Glomerular visceral epithelial cell (primary cell): ENCODE results near the gene MRPL16.
"Not testable (repeated sequence)": the region's sequence is repeated elsewhere in the genome, so short reads cannot be mapped to it uniquely, and the experiment has no call there.

ENCODE experiments used
- DNase-seq: peaks from one replicate; pipeline ENCODE4 v3.0.0-alpha.2; 2016; ENCODE audit errors: extremely low spot score

MRPL16 gene

GRCh38 chr11:59810189-59810910, at the start of gene MRPL16:
TSS of gene MRPL16 (minus strand) at chr11:59810778. CDS start at chr11:59810658, 120 bp downstream.
- peak; percentile 91 for DNase-seq

DNA sequence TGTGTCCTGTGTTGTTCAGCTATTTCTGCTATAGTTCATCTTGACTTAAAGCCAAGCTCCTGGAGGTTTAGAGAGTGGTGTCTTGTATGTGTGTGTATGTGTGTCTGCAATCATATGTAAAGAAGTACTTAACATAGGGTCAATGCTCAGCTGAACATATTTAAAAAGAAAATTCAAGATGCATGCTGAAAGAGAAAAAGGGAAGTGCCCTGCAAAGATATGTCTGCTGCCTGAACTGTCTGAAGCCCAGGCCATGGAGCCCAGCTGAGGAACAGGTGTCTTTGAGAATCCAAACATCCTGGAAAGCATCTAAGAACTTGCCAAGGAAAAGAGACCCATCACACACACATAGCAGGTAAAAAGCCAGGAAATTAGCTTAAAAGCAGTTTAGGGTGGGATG, 49.1 kb upstream of the MRPL16 start:
- no peak for DNase-seq

DNA sequence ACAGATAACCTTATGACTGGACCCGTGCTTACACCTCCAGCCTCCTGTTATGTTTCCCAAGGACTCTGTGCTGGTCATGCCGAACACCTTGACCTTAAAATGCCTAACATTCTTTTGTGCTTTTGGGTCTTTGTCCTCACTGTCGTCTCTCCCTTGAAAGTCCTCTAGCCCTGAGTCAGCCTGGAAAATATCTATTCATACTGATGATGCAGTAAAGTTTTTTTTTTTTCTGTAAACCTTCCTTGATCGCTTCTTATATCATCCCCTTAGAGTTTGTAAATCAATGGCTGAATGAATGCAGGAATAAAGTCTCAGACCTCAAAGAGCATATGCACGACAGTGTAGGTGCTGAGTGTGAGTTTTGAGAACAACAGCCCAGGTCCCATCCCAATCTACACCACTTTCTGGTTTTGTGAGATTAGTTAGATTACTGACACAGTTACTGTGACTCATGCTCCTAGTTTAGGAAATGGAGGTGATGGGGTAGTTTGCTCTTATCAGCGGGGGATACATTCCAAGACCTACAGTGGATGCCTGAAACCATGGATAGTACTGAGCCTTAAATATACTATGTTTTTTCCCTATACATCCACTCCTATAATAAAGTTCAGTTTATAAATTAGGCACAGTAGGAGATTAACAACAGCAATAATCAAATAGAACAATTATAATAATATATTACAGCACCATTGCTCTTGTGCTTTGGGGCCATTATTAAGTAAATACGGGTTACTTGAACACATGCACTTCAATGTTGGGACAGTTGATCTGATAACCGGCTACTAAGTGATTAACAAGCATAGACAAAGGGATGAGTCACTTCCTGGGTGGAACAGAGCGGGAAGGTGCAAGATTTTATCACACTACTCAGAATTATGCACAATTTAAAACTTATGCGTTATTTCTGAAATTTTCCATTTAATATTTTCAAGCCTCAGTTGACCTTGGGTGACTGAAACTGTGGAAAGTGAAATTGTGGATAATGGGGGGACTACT, 47.2 kb upstream of the MRPL16 start:
- no peak for DNase-seq

- DNase-seq: no peak
Observed at GRCh38 chr11:59854871-59855270, 44.3 kb upstream of the MRPL16 start.

GRCh38 chr11:59851416-59851815, 40.8 kb upstream of the MRPL16 start:
- not testable (repeated sequence) for DNase-seq

- DNase-seq: not testable (repeated sequence)
Observed at GRCh38 chr11:59849551-59849950, 39.0 kb upstream of the MRPL16 start.

GRCh38 chr11:59849129-59849528, 38.6 kb upstream of the MRPL16 start:
- peak; percentile 74 for DNase-seq

DNA sequence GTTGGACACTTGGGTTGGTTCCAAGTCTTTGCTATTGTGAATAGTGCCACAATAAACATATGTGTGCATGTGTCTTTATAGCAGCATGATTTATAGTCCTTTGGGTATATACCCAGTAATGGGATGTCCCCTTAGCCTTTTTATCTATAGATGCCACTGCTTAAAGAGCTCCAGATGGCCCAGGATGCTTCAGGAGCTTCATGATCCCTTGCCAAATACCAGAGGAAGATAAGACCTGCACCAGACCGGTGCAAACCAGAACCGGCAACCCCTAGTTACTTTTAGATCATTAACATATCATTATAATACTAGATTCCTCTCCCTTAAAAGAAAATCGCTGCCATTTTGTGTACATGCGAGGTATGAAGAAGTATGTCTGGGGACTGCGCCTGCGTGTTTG, 37.9 kb upstream of the MRPL16 start:
- not testable (repeated sequence) for DNase-seq

GRCh38 chr11:59847626-59848025, 37.0 kb upstream of the MRPL16 start:
- DNase-seq: no peak

GRCh38 chr11:59846556-59846955, 36.0 kb upstream of the MRPL16 start:
- no peak for DNase-seq

- no peak for DNase-seq
Observed at GRCh38 chr11:59845399-59845798, 34.8 kb upstream of the MRPL16 start, which contains the start of gene CBLIF. TSS of gene CBLIF (minus strand) at chr11:59845499. CDS start at chr11:59845453, 46 bp downstream.

DNA sequence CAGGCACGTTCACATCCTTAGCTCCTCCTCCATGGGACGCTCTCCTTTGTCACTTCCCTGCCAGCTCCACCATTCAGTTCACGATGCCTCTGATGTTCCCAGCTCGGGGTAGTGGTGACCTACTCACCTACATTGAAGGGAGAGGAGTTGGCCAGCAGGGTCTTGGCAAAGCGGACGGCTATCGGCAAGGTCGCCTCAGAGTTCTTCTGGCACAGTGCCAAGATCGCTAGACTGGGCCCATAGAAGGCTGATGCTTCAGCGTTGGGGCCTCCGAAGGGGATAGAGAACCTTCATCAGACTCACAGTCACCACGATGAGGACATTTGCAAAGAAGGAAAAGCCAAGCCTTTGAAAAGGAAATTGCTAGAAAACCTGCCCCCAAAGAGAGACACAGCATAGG, 31.7 kb upstream of the MRPL16 start:
- DNase-seq: no peak

DNA sequence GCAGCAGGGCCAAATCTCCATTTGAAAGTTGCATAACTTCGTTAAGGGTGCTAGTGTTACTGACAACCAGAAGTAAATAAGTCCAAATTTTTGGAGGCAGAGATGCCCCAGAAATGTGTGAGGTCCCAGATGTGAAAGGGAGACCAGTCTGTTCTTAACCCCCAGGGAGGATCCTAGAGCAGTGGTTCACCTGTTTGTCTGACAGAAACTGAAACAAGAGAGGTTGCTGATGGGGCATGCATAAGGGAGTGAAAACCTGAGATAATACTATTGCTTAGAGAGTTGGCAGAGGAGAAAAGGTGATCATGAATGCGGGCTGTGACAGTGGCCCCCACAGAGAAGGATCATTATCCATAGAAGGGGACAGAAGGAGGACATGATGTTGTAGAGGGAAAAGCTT, 30.9 kb upstream of the MRPL16 start:
- DNase-seq: no peak

DNA sequence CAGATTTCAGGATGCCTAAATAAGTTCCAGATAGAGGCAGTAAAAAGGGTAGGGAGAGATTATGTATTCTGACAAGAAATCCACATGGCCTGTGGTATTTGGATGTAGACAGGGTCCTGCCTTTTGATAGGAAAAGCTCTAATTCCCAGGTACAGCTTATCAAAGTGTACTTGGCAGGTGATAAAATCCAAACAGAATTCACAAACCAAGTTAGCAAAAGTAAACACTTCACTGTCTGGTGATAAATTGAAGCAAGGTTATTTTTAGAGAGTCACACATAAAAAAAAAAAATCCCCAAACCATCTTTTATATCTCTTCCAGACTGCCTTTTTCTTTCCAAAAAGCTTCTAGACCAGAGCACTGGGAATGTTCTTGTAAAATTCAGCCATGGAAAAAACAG, 29.0 kb upstream of the MRPL16 start:
- no peak for DNase-seq

GRCh38 chr11:59833602-59834001, 23.0 kb upstream of the MRPL16 start:
- DNase-seq: no peak

DNA sequence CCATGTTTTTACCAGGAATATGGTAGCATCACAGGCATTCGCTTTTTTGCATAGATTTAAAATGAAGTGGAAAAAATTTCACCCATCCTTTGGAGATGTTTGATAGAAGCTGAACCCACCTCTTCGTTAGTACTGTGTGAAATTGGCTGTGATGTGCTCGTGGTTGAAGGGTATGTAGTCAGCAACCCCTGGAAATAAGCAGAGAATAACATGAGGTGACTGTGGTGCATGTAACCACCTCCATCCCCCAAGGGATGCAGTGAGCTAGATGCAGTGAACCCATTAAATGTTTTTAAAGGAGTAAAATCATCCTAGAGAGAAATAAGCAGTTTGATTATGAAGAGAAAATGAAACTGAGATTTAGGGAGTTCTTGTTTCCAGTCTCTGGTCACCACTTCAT, 18.8 kb upstream of the MRPL16 start:
- DNase-seq: no peak

GRCh38 chr11:59822989-59823566, 12.5 kb upstream of the MRPL16 start:
- DNase-seq: peak; percentile 56

- DNase-seq: no peak
Observed at GRCh38 chr11:59818572-59818971, 8.0 kb upstream of the MRPL16 start.

DNA sequence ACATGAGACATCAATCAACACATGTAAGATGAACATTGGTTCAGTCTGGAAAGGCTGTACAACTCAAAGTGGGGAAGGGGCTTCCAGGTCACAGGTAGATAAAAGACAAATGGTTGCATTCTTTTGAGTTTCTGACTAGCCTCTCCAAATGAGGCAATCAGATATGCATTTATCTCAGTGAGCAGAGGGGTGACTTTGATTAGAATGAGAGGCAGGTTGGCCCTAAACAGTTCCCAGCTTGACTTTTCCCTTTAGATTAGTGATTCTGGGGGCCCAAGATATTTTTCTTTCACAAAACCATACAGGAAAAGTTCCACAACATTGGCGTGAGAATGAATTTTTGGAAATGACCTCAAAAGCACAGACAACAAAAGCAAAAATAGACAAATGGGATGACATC, 5.9 kb upstream of the MRPL16 start:
- DNase-seq: not testable (repeated sequence)

DNA sequence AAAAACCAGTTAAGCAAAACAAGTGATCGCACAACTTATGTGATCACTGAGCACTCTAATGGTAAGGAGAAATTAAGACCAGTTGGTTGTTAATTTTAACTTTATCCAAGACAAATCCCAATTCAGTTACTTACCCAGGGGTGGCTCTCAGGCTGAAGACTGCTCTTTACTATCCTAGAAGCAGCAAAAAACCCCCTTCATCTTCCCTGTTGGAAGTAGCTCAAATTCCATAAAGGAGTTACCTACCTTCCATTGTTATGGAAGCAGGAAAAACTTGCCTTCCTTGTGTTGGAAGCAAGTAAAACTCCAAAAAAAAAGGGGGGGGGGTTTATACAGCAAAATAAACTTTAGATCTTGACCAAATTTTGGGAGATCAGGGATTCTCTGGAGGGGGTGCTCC, 5.2 kb upstream of the MRPL16 start:
- no peak for DNase-seq

DNA sequence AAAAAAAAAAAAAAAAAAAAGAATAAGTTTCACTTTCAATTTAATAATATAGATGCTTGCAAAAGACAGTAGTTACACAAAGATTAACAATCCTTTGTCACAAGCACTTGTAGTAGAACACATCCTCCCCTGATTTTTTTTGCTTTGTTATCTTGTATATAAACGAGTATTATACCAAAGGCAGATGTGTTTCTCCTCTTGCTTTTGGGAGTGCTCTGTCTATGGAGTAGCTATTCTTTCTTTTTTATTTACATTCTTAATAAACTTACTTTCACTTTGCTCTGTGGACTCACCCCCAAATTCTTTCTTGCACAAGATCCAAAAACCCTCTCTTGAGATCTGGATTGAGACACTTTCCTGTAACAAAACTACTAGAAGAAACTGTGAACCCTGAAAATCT, 3.4 kb upstream of the MRPL16 start:
- DNase-seq: no peak

- DNase-seq: no peak
Observed at GRCh38 chr11:59813364-59813763, 2.8 kb upstream of the MRPL16 start.
